Measurements from ENCODE around the gene GIPC3.

GIPC3 gene, protein sequence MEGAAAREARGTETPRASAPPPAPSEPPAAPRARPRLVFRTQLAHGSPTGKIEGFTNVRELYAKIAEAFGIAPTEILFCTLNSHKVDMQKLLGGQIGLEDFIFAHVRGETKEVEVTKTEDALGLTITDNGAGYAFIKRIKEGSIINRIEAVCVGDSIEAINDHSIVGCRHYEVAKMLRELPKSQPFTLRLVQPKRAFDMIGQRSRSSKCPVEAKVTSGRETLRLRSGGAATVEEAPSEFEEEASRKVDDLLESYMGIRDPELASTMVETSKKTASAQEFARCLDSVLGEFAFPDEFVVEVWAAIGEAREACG

DNA sequence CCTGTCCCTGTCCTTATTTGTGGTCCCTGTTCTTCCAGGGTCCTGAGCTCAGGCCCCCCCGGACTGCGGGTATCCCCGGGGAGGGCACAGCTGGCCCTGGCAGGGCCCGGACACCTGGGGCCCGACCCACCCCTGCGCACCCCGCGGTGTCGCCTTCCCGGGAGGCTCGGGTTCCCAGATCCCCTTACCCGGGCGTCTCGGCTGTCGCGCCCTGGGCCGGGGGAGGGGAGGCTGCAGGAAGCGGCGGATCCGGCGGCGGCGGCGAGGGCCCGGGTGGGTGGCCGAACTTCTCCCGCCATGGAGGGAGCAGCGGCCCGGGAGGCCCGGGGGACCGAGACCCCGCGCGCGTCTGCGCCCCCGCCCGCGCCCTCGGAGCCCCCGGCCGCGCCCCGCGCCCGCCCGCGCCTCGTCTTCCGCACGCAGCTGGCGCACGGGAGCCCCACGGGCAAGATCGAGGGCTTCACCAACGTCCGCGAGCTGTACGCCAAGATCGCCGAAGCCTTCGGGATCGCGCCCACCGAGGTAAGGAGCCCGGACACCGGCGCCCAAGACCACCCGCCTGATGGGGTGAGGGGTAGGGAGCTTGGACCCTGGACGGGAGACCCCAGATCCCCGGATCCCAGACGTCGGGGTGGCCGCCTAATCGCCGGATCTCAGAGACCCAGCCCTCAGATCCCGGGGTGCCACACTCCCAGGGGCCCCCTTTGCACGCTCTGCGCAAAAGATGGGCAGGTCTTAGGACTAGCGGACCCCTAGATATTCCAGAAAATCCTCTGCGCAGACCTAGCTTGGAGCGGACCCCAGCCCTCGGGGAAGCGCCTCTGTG is at the start of gene GIPC3:
TSS of gene GIPC3 (plus strand) at position 178 of the 826 bp plus-strand sequence. CDS start at position 298, 120 bp downstream.
- peak in 1 of 3 donors; percentile 38 for DNase-seq

DNA sequence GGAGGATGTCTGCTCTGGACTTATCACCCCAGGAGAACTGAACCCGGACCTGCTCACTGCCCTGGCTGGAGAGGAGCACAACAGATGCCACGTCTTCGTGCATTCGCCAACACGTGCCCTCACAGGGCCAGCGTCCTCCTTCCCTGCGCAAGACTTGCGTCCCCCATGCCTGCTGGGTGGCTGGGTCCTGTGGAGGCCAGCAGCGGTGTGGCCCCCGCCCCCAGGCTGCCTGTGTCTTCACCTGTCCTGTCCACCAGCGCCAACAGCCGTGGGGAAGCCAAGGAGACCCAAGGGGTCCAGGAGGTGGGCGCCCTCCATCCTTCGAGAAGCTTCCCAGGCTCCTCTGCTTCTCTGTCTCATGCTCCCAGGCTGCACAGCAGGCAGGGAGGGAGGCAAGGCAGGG is 49.7 kb upstream of the GIPC3 start:
- no peak for DNase-seq

DNA sequence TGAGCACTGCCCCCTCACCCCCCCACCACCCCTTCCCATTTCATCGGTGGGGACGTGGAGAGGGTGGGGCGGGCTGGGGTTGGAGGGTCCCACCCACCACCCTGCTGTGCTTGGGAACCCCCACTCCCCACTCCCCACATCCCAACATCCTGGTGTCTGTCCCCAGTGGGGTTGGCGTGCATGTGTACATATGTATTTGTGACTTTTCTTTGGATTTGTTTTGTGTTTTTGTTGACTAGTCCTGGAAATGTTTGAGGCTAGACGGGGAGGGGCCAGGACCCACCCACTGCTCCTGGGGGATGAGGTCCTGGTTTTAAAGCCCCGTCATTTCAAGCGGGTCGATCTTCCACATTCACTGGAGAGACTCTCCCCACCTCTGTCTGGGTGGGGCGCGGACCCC is 49.3 kb upstream of the GIPC3 start:
- DNase-seq: no peak

DNA sequence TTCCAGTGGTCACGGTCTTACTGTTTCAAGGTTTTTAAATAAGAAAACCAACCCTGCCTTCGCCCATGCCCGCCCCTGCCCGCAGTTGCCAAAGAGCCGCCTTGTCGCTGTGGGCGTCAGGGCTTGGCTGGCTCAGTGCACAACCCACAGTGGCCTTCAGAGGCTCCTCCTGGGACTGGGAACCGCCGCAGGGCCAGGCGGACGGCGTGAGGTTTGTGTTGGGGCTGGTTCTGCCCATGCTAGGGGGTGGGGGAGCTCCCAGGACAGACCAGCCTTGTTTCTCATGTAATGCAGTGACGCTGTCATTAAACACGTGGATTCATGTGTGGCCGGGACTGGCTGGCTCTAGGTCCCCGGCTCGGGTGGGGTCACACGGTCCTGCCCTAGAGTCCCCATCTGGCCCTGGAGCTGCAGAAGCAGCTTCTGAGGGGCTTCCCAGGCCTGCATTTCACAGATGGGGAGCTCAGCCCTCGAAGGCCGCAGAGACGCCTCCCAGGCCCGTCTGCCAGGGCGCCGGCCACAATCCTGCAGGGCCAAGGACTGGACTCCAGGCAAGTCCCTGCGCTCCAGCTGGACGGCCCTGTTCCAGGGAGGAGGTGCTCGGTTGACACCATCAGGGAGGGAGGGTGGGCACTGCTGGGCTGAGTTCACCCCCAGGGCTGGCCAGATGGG is 48.7 kb upstream of the GIPC3 start:
- DNase-seq: peak in 2 of 3 donors; percentile 39 to 40

DNA sequence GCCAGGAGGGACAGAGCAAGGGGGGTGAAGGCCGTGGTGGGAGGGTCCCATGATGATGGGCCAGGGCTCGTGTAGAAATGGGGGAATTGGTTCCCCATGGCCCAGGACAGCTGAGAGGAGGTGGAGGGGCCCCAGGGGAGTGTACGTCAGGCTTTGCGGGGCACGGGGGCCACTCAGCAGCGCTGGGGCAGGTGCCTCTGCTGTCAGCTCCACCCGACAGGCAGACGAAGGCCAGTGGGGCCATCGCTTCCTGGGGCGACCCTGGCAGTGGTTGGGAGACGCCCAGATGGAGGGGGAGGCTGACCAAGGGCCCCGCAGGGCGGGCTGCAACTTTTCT is 48.2 kb upstream of the GIPC3 start:
- no peak for DNase-seq

DNA sequence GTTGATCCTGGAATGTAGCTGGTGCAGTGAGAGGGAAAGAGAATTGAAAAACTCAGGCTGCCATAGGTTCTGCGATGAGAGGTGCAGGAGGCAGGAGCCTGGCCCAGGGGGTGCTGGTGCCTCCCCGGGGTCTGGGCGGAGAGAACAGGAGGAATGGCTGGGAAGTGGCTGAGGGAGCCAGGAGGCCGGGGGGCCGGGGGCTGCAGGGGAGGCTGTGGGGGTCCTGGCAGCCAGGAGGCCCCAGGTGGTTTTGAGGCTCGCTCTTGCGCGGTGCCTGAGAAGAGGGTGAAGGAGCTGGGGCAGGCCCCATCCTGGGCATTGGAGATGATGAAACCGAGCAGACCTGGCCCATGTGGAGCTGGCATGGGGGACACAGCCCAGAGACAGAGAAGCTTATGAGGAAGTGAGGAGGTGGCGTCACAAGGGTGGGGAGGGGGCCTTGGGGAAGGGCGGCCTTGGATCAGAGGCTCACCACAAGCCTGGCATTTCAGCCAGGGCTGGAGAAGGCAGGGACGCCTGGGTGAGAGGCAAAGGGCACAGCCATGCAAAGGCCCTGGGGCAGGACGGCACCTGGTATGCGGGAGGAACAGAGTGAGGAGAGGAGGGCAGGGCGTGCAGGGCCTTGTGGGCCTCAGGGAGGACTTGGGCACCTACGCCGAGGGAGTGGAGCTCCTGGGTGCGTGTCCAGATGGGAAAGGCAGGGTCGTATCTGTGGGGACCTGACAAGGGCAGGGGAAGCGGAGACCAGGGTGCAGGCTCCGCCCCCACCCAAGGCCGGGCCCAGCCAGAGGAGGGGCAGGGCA is 47.6 kb upstream of the GIPC3 start:
- DNase-seq: no peak

DNA sequence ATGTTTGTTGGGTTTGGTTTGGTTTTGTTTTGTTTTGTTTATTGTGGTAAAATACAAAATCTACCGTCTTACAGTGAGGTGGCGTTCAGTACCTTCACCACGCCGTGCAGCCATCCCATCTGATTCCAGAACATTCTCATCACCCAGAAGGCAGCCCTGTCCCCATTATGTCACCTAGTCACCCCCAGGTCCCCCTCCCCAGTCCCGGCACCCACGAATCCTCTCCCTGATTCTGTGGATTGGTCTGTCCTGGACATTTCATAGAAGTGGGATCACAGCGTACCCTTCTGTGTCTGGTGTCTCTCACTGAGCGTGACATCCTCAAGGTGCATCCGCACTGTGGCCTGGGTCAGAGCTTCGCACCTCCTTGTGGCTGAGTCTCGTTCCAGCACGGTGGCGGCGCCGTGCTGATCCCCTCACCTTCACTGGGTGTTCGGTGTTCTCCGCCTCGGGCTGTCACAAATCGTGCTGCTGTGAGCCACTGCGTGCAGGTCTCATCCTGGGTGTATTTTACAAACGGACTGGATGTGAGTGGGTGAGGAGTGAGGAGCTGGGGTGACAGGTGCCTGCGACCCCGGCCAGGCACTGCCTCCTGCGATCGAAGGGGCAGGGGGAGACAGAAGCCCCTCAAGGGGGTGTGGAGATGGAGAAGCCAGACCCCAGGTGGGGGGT is 46.9 kb upstream of the GIPC3 start:
- DNase-seq: no peak

DNA sequence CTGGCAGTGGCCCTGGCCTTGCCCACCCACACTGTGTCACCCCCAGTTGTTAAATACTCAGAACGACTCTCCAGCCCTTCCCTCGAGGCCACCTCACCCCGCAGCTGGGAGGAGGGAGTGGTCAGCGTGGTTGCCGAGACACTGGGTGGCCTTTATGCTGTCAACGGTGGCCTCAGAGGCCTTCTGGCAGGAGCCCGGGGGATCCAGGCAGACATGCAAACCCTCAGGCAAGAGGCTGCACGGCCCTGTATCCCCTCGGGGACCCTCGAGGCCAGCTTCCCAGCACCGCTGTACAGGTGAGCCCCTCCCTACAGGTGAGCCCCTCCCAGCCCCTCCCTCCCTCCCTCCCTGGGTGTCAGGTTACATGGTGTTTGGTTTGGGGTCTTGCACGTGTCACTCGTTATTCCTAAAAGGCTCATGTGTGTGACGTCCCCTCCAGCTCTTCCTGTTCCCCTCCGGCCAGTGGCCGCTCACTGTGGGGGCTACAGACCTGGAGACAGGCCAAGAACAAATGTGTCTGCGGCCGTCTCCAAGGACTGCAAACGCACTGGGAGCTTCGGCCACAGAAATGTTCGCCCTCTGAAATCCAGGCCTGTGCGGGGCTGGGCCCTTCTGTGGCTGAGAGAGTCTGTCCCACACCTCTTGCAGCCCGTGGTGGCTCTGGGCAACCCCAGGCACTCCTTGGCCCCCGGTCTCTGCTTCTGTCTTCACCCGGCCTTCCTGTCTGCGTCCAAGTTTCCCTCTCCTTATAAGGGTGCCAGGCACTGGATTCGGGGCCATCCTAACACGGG is 46.1 kb upstream of the GIPC3 start, which contains the start of gene TEKTIP1:
TSS of gene TEKTIP1 (plus strand) at position 210 of the 791 bp plus-strand sequence. CDS start at position 214, 4 bp downstream.
- no peak for DNase-seq

DNA sequence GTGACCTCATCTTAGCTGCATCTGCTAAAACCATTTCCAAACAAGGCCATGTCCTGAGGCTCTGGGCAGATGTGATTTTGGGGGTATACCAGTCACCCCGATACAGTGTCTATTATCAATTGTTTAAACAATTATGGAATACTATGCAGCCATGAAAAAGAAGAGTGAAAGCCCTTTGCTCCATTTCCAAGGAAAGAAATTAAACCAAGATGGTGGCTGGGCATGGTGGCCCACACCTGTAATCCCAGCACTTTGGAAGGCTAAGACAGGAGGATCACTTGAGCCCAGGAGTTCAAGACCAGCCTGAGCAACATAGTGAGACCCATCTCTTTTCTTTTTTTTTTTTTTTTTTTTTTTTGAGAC is 45.5 kb upstream of the GIPC3 start:
- DNase-seq: no peak

DNA sequence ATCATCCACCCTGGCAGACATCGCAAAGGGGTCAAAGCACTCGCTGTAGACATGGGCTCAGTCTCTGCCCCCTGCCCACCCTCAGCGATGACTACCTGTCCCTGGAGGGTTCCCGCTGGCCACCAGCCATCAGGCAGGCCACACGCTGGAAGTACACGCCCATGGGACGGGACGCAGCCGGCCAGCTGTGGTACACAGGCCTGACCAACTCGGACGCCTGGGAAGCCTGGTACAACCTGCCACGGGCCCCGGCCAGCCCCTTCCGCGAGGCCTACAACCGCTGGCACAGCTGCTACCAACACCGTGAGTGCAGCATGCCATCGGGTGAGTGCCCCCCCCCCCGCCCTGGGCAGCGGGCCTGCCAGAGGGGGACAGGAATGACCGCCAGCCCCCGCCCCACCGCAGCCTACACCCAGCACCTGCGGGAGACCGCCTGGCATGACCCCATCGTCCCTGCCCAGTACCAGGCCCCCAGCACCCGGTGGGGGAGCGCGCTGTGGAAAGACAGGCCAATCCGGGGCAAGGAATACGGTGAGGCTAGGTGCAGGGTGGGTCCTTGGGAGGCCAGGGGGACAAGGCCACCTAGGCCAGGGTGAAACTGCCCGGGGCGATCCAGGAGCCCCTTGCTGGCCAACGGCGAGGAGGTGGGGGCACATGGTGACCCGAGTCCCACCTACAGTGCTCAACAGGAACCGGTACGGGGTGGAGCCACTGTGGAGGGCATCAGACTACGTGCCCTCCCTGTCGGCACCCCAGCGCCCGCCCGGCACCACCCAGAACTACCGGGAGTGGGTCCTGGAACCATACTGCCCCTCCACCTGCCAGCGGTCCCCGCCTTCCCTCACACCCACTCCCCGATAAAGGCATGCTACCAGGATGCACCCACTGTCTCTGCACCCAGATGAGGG is 41.9 kb upstream of the GIPC3 start:
- DNase-seq: no peak

DNA sequence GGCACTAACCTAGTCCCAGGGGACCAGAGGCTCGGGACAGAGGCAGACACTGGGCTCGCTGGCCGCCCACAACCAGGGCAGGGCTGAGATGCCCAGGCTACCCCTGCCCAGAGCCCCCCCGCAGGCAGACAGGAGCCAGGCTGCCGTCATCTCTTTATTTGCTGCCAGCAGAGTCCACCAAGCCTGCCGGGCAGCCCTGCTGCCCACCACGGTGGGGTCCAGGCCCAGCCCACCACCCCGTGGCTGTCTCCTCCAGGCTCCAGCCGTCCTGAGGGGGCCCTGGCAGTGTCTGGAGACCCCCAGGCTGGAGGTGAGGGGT is 41.3 kb upstream of the GIPC3 start:
- DNase-seq: no peak

DNA sequence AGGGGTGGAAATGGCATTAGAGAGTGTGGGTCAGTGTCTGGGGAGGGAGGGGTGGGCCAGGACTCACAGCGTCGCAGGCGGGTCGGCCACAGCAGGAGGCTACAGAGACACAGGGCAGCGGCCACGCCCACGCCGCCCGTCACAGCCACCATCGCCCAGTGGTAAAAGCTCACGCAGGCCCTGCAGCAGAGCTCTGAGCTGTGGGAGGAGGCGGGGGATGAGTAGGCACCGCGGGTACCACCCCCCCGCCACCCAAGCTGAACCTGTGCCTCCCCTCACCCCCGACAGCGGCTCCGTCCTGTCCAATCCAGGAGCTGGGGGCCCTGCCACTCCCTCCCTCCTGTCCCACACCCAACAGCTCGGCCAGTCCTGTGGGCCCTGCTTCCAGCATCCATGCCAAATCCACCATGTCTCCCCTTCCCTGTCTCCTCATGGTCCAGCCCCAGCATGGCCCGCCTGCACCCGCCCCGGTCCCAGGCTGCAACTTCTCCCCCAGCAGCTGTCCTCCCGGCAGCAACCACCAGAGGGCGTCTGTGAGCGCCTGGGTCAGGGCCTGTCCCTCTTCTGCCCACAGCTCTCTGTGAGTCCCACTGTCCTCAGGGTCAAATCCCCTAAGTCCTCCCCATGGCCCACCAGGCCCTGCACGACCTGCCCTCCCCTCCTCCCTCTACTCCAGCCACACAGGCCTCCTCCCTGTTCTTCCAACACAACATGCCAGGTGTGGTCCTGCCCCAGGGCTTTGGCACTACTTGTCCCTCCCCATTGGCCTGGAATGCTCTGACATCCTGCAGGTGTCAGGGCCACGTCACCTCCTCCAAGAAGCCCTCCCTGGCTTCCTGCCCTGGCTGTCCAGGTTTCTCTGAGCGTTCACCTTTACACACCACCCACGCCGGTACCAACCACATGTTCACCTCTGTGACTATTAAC is 40.3 kb upstream of the GIPC3 start:
- DNase-seq: peak; percentile 76 to 85 (median 80)

DNA sequence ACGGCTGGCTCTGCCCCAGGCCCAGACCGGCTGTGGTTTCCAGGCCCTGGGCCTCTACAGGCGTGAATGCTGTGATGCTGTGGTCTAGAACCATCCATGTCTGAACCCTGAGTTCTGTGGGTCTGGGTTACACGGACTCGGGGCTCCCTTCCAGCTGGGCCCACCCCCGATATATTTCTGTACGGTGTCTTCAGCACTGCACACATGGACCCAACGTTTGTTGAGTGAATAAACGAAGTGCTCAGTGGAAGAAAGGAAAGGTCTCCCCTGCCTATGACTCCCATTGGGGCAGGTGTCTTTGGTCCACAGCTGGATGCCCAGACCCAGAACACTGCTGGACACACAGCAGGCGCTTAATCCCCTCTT is 39.6 kb upstream of the GIPC3 start:
- DNase-seq: no peak

DNA sequence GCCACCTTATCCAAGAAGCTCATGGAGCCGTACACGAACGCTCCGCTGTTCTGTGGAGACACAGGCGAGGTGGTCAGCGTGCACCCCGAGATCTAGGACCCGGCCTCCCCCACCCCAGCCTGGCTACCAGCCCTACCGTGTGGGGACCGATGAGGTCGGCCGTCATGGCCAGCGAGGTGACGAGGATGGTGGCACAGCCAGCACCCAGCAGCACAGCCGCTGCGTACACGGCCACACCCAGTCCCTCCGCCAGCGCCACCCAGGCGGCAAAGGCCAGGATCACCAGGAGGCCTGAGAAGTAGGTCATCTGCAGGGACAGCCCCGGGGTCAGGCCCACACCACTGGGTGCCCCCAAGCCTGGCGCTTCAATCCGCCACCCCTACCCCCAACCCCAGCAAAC is 39.2 kb upstream of the GIPC3 start:
- no peak for DNase-seq

DNA sequence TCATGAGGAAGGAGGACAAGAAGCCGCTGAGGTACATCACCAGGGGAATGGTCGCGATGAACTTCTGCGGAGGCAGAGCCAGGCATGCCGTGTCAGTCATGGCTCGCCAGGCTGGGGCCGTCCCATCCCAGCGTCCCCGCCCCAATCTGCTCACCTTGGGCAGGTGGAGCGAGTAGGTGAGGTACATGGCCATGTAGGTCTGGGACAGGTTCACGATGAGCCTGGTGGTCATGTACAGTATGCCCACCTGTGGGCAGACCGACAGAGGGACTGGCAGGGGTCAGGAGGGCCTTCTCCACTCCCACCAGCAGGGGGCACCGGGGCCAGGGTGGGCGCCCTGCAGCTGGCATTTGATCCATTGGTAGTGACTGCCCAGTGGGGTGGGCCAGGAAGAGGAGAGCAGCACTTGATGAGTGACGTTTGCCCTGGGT is 38.0 kb upstream of the GIPC3 start:
- peak in 2 of 3 donors; percentile 42 to 78 for DNase-seq

DNA sequence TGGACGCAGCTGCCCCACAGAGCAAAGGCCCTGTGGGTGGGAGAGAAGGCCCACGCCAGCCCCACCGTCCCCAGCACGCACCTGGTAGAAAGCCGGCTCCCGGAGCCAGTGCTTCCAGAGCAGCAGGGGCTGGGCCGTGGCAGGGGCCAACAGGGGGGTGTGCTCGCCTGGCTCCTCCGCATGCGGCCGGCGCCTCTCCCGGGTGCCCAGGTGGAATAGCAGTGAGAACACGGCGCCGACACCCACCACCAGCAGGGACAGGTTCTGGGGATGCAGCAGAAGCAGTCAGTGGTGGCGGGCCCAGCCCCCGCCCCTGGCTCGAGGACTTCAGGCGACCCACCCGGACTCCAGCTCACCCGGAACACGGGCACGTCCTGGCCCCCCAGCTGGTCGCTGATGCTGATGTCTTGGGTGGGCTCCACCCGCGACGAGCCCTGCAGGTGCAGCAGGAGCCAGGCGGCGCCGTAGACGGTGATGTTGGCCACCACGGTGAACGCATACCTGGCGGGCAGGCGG is 37.5 kb upstream of the GIPC3 start:
- DNase-seq: no peak

DNA sequence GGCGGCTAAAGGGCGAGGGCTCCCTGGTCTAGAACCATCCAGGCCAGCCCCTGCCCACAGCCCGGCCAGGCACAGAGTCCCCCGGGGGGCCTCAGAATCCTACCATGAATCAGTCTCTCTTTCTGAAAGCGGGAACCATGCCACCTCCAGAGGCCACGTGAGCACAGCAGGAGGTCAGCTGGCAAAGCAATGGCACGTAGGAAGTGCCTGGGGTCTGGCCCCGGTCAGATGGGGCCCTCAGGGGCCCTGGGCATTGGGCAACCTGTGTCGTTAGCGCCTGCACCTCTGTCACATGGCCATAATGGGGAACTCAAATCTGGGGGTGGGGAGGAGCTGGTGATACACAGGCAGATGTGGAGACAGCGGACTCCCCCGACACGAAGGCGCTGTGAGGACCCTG is 36.7 kb upstream of the GIPC3 start:
- peak; percentile 74 to 85 (median 76) for DNase-seq

DNA sequence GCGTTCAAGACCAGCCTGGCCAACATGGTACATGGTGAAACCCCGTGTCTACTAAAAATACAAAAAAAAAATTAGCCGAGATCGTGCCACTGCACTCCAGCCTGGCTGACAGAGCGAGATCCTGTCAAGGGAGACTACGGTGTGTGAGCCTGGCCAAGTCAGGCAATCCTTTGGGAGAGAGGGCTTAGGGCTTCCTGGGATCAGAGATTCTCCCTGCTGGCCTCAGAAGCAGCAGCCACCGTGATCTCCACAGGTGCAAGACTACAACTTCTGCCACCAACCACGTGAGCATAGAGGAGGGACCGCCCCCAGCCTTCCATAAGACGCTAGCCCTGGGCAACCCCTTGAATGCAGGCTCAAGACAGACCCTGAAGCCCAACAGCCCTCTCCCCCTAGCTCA is 35.5 kb upstream of the GIPC3 start:
- DNase-seq: no peak
